ENCODE data around the gene AP4B1.

GRCh38 chr1:113874012-113874879, 30.4 kb downstream of the AP4B1 start:
- TF ChIP-seq CTCF (IDR thresholded peaks at IDR 0.05) (no peak), EZH2 (IDR thresholded peaks at IDR 0.05; ENCODE audit: borderline replicate concordance, insufficient read depth, low read depth, low read length, poor library complexity, severe bottlenecking) (no peak)
